ENCODE measurements around the gene BLACAT1.
"Not testable (repeated sequence)": the region's sequence is repeated elsewhere in the genome, so short reads cannot be mapped to it uniquely, and the experiment has no call there.

Gene BLACAT1

GRCh38 chr1:205410581-205411298, 45.1 kb downstream of the BLACAT1 start:
- no peak for DNase-seq (ENCODE audit: low spot score)

- no peak for DNase-seq (ENCODE audit: low spot score)
These were observed 47.9 kb downstream of the BLACAT1 start for GRCh38 chr1:205407970-205408369.

GRCh38 chr1:205406252-205406651, 49.6 kb downstream of the BLACAT1 start:
- not testable (repeated sequence) for DNase-seq (ENCODE audit: low spot score)
